ENCODE measurements around the gene TEX53.

The TEX53 gene

DNA sequence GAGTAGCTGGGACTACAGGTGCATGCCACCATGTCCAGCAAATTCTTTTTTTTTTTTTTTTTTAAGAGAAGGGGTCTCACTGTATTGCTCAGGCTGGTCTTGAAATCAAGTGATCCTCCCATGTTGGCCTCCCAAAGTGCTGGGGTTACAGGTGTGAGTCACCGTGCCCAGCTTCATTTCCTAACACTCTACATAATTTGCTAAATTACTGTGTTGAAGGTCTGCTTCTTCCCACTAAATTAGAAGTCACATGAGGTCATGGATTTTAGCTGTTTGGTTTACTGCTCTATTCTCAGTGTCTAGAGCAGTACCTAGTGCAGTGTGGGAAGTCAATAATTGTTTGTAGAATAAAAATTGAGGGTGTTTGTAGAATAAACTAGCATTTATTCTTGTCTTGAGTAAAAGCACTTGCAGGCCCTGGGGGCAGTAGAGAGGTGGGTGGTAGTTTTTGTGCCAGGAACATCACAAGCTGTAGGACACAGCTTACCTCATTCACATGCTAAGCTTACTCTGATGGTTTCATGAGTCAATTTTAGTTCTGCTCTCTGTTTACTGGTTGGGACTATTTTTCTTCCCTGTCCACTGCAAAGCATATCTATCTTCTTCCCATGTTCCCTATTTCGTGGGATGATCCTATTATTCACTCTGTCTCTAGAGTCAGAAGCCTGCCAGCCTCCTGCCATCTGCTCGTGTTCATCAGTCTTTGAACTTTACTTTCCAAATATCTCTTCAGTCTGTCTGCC, 17.4 kb upstream of the TEX53 start:
- Histone ChIP-seq H3K4me3 (ENCODE audit: low read length) (no peak overlapping the region), H3K79me2 (ENCODE audit: control insufficient read depth, low read length) (no peaks in the 10 kb centered on the region), H3K4me2 (ENCODE audit: low read length) (no peak overlapping the region), H3K27me3 (ENCODE audit: control insufficient read depth, low read length) (peaks cover 47% of the 10 kb centered on the region), H3K9me3 (ENCODE audit: control insufficient read depth, insufficient read depth, low read length) (no peaks in the 10 kb centered on the region), H3K27ac (ENCODE audit: low read depth, low read length) (no peak overlapping the region), H4K20me1 (ENCODE audit: control insufficient read depth, insufficient read depth, low read depth, low read length) (no peaks in the 10 kb centered on the region), H3K4me1 (ENCODE audit: control insufficient read depth, low read length) (no peaks in the 10 kb centered on the region), H3K9me2 (replicated peaks; ENCODE audit: control insufficient read depth, low read length) (no peaks in the 10 kb centered on the region), H3F3A (ENCODE audit: control insufficient read depth, insufficient read depth) (no peaks in the 10 kb centered on the region), H3K36me3 (ENCODE audit: control insufficient read depth, low read length) (no peaks in the 10 kb centered on the region)
- TF ChIP-seq EZH2phosphoT487 (IDR thresholded peaks at IDR 0.05; ENCODE audit: borderline replicate concordance, low read length), result no peak
- TF ChIP-seq, protein P1, sequence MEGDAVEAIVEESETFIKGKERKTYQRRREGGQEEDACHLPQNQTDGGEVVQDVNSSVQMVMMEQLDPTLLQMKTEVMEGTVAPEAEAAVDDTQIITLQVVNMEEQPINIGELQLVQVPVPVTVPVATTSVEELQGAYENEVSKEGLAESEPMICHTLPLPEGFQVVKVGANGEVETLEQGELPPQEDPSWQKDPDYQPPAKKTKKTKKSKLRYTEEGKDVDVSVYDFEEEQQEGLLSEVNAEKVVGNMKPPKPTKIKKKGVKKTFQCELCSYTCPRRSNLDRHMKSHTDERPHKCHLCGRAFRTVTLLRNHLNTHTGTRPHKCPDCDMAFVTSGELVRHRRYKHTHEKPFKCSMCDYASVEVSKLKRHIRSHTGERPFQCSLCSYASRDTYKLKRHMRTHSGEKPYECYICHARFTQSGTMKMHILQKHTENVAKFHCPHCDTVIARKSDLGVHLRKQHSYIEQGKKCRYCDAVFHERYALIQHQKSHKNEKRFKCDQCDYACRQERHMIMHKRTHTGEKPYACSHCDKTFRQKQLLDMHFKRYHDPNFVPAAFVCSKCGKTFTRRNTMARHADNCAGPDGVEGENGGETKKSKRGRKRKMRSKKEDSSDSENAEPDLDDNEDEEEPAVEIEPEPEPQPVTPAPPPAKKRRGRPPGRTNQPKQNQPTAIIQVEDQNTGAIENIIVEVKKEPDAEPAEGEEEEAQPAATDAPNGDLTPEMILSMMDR (IDR thresholded peaks at IDR 0.05; ENCODE audit: low read depth, low read length, poor library complexity, severe bottlenecking), result no peak

DNA sequence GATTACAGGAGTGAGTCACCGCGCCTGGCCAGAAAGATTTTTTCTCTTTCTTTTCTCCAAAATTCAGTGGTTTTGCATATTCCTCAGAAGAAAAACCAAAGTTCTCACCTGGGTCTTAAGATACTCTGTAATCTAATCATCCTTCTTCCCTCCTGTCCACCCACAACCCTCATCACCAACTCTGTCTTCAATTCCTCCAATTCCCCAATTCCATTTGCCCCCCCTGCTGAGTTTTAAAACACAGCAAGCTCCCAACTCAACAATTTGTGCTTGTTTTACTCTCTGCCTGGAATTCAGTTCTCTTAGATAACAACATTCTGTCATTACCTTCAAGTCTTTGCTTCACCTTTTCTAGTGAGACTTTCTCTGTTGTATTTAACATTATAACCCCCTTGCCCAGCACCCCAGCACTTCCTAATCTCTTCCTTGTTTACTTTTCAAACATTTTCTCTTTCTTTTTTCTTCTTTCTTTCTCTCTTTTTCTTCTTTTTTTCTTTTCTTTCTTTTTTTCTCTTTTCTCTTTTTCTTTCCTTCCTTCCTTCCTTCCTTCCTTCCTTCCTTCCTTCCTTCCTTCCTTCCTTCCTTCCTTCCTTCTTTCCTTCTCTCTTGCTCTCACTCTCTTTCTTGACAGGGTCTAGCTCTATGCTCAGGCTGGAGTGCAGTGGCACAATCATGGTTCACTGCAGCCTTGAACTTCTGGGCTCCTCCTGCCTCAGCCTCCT, 16.6 kb upstream of the TEX53 start:
- Histone ChIP-seq H3K4me2 (ENCODE audit: low read length) (no peak overlapping the region), H3K4me1 (ENCODE audit: control insufficient read depth, low read length) (no peaks in the 10 kb centered on the region), H4K20me1 (ENCODE audit: control insufficient read depth, insufficient read depth, low read depth, low read length) (no peaks in the 10 kb centered on the region), H3K4me3 (ENCODE audit: low read length) (no peak overlapping the region), H3K27ac (ENCODE audit: low read depth, low read length) (no peak overlapping the region), H3K79me2 (ENCODE audit: control insufficient read depth, low read length) (no peaks in the 10 kb centered on the region), H3K9me2 (replicated peaks; ENCODE audit: control insufficient read depth, low read length) (no peaks in the 10 kb centered on the region), H3F3A (ENCODE audit: control insufficient read depth, insufficient read depth) (no peaks in the 10 kb centered on the region), H3K27me3 (ENCODE audit: control insufficient read depth, low read length) (peaks cover 42% of the 10 kb centered on the region), H3K36me3 (ENCODE audit: control insufficient read depth, low read length) (no peaks in the 10 kb centered on the region), H3K9me3 (ENCODE audit: control insufficient read depth, insufficient read depth, low read length) (no peaks in the 10 kb centered on the region)
- TF ChIP-seq, protein P1 (IDR thresholded peaks at IDR 0.05; ENCODE audit: low read depth, low read length, poor library complexity, severe bottlenecking), result no peak
- no peak for TF ChIP-seq EZH2phosphoT487 (IDR thresholded peaks at IDR 0.05; ENCODE audit: borderline replicate concordance, low read length)

DNA sequence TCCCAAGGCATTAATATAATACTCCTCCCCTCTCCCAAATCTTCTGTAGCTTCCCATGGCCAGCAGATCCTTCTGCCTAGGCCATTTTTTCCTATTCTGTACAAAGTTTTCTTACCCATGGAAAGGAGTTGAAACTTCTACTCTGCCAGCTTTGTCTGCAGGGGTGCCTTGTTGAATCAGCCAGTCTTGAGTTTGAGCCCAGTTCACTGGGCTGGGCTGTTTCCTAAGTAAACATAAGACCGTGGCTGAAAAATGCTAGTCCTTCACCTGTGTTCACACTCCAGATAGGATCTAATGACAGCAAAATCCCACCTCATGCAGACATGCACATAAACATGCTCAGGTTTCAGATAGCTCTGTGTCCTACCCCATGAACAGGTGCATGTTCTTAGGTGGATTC, 14.0 kb upstream of the TEX53 start:
- Histone ChIP-seq H3F3A (ENCODE audit: control insufficient read depth, insufficient read depth) (no peaks in the 10 kb centered on the region), H3K4me2 (ENCODE audit: low read length) (no peak overlapping the region), H3K4me1 (ENCODE audit: control insufficient read depth, low read length) (no peaks in the 10 kb centered on the region), H3K36me3 (ENCODE audit: control insufficient read depth, low read length) (no peaks in the 10 kb centered on the region), H3K9me3 (ENCODE audit: control insufficient read depth, insufficient read depth, low read length) (no peaks in the 10 kb centered on the region), H3K4me3 (ENCODE audit: low read length) (no peak overlapping the region), H4K20me1 (ENCODE audit: control insufficient read depth, insufficient read depth, low read depth, low read length) (no peaks in the 10 kb centered on the region), H3K9me2 (replicated peaks; ENCODE audit: control insufficient read depth, low read length) (no peaks in the 10 kb centered on the region), H3K79me2 (ENCODE audit: control insufficient read depth, low read length) (no peaks in the 10 kb centered on the region), H3K27ac (ENCODE audit: low read depth, low read length) (no peak overlapping the region), H3K27me3 (ENCODE audit: control insufficient read depth, low read length) (peaks cover 29% of the 10 kb centered on the region)
- TF ChIP-seq, protein P1 (IDR thresholded peaks at IDR 0.05; ENCODE audit: low read depth, low read length, poor library complexity, severe bottlenecking), result no peak
- TF ChIP-seq EZH2phosphoT487 (IDR thresholded peaks at IDR 0.05; ENCODE audit: borderline replicate concordance, low read length), result no peak
